Right ventricle myocardium superior (tissue), 1 donor: ENCODE data around the gene SLC12A7. TPM values are rescaled to one million over a fixed set of nuclear protein-coding genes. Genes with fewer than 3 reads are reported as not detected.
A peak's percentile ranks its signal among the peaks of the same experiment; 100 is the strongest.
"Not testable (repeated sequence)": the region's sequence is repeated elsewhere in the genome, so short reads cannot be mapped to it uniquely, and the experiment has no call there.

Source experiments
- ATAC-seq: fragments of 200-7000 bp; cut with Tn5 transposase; one replicate; pipeline ENCODE4 v1.9.1; 2020; ENCODE audit warnings: mild to moderate bottlenecking; ENCODE audit not compliant: poor library complexity
- DNase-seq: peaks from one replicate; pipeline ENCODE4 v3.0.0-alpha.2; 2020
- intact Hi-C: fragments of 100-400 bp; cut with DNase I; formaldehyde crosslinking; loops from one replicate; pipeline ENCODE4 v1.11.2; 2022
- total RNA-seq: library from RNA; stranded (reverse); fragmentation: NEBNext Ultra II Directional; extraction: Animal tissue kit (Norgen Biotek cat#: 25700); gene quantifications from one replicate; pipeline ENCODE4 v1.2.1, GENCODE V29; 2021
- donor health status: DM: no; HTN: yes; CAD: no; lungs with severe emphysema.

The SLC12A7 gene
- total RNA-seq, 1 donor from 2014 or later = 172 TPM

DNA sequence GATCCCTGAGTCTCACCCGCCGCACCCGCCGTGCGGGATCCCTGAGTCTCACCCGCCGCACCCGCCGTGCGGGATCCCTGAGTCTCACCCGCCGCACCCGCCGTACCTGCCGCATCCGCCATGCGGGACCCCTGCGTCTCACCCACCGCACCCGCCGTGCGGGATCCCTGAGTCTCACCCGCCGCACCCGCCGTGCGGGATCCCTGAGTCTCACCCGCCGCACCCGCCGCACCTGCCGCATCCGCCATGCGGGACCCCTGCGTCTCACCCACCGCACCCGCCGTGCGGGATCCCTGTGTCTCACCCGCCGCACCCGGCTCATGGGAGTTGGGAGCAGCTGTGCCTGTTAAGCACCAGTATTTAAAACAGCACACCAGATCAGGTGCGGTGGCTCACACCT, 50.6 kb downstream of the SLC12A7 start:
- ATAC-seq, intact Hi-C loops: not testable (repeated sequence)
- peak; percentile 24 for DNase-seq

DNA sequence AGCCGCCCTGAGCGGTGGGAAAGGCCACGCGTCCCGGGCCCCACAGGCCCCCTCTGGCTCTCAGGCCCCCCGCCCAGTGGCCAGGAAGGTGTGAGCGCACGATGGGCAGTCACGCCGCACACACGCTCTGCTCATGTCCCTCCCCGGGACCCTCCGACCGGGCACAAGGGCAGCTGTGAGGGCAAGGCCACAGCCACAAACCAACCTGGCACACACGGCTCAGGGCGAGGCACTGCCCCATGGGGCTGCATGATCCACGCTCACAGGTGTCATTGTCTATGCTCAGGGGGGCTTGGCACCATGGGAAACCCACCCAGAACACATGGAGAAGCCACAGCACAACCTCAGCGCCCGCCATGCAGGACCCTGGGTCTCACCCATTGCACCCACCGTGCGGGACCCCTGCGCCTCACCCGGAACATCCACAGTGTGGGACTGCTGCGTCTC, 51.3 kb downstream of the SLC12A7 start:
- ATAC-seq (no peak), DNase-seq (peak; percentile 31)
- intact Hi-C loops = no loop called here

DNA sequence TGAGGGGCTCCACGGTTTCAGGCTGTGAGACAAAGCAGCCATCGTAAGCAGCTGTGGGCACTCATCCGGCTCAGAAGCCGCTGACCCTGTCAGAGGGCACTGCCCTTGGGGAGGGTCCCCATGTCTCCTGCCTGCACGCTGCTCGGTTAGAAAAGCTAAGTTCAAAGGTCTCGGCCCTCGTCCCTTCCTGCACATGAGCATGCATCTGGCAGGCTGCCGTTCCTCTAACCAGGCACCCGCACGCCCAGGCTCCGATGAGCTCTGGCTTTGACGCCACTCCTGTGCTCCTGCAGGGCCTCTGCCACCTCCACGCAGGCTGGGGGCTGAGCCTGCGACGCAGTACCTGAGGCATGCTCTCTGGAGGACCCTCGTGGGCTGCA, 52.0 kb downstream of the SLC12A7 start:
- DNase-seq = peak; percentile 35
- no peak for ATAC-seq
- intact Hi-C loops = no loop called here

DNA sequence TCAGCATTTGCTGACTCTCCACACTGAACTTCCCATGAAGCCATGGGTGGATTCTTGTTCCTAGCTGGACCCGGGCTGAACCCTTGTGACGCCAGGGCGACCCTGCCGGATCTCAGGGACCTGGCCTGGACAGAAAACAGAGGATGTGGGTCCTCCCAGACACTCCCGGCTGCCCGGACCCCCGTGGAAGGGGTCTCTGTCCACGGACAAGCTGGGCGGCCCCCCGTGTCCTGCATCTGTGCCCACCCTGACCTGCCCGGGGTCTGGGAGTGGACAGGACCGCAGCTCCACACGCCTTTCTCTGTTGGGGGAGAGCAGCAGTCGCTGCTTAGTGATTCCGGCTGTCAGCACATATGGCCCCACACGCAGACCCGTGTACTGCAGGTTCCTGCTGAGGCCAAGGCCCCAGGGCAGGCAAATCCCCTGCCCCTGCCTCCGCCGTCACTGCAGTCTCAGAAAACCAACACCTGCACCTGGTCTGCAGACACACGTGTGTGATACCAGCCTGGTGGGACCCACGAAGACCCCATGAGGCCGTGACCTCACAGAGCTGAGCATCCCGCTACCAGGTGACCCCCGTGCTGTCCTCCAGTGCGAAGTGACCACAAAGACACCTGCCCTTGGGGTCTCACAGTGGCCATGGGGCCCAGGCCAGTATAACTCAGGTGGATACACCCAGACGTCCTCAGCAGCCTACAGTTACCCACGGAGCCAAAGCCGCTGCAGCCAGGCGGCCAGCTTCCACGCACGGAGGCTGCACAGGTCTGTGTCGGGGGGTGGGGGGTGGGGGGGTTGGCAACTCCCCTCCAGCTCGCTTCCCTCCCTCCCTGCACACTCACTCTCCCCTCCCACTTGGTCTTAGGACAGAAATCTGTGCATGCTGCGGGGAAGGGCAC, 52.6 kb downstream of the SLC12A7 start:
- intact Hi-C loops = no loop called here
- DNase-seq = peak; percentile 36
- no peak for ATAC-seq

DNA sequence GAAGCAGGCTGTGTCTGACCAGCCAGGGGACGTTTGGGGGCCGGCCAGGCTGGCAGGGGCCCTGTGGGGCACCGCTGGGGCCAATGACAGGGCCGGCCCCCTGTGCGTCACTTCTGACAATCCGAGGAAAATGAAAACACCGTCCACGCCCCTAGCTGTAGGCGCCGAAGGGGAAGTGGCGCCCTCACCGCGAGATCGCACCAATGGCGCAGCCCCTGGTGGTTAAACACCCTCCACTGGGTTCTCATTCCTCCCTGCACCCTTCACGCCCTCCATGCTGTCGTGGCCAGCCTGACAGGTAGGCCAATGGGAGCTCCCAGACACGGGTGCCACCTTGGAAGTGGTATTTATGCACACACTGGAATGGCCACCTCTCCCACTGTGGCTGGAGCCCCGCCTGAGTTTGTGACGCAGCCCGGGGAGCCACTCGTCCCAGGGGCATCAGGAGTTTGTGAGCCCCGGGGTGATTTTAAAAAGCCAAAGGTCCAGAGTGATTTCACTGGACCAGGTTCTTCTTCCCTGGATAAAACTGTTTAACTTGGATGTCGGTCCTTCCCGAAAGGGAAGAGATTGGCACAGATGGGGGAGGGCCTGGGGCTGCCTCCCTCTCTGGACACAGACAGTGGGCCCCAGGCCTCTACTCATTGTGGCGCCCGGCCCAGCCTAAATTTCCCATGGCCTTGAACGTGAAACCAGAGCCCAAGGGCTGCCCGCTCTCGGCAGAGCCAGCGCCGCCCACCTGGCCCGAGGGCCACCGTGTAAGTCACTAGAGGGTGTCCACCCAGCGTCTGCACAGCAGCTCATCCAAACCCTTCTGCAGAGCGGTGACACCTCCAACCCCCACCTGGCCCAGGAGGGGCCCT, 53.5 kb downstream of the SLC12A7 start:
- DNase-seq (peak; percentile 41), ATAC-seq (no peak)
- intact Hi-C loops = no loop called here

DNA sequence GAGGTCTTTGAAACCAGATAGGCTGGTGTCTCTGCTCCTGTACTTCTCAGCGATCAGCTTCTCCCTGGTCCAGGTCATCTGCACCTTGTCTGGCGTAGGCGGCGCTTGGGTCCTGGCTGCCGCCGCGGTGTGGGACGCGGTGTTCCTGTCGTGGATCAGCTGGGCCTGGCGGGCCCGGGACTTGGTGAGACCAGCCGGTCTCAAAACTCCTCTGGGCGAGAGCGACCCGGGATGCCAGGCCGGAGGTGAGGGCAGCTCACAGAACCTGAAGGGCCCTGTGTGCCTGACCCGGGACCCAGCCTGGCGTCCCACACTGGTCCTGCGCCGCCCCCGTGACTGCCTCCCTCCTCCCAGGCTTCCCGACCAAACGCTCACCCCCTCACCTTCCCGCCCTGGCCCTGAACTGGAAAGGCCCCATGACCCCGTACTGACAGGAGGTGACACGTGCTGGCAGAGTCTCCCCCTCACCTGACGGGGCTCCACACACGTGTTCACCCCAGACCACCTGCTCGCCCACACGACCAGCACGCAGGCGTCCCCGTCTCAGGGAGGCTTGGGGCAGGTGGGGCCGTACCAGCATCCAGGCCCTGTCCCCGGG, 54.3 kb downstream of the SLC12A7 start:
- intact Hi-C loops = no loop called here
- DNase-seq = peak; percentile 41
- no peak for ATAC-seq

DNA sequence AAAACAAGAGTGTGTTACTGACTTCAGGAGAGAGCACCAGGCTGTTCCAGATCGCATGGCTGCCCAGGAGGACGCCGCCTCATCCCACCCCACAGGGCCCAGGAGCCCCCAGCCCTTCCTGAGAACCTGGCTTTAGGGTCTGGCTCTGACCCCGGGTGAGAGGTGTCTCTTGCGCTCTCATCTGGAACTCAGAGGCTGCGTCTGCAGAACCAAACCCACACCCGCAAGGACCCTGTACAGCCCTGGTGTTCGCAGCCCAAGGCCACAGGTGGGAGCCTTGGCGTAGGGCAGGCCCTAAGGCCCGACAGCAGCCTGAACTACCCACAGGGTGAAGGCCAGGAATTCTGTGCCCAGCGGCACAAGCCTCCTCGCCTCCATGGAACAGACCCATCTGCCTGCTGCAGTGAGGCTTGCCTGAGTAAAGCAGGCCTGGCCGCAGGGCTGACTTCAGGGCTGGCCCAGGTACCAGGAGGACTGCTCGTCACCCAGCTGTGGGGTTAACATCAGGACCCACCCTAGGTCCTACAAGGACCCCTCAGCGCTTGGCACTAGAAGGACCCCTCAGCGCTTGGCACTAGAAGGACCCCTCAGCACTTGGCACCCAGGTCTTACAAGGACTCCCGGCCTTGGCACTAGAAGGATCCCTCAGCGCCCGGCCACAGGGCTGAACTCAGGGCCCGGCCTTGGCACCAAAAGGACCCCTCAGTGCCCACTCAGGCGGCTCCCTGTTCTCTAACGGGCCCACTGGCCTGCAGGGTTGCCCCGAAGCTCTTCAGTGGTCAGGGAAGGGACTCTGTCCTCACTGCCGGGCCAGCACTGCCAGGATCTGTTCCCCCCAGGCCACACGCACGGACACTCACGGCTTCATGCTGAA, 55.0 kb downstream of the SLC12A7 start:
- intact Hi-C loops = no loop called here
- ATAC-seq (no peak), DNase-seq (peak; percentile 39)

DNA sequence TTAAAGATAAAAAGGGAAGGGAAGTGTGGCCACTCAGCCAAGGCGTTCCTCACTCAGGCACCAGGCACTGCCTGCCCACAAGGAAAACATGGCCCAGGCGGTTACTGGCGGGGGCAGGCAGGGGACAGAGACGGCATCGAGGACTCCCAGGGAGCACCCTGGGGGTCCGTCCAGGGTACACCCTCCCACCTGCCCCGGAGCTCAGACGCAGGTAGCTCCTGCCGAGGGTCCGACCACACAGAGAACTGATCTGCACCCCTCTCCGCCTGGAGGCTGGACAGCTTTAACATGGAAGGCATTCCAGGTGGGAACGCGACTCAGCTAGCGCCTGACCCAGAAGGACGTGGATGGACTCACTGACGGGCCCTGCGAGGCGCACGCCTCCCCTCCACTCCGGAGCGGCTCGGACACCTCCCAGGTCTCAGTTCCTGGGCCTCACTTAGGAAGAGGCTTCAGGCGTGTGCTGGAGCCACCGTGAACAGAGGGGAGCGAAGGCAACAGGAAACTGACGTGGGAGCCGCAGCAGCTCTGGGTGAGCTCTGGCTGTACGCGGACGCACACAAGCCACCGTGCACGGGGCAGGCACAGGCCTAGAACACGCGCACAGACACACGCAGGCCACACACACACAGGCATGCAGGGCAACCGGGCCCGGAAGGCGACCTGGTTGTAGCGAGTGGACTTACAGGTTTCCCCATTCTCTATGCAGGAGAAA, 55.8 kb downstream of the SLC12A7 start:
- intact Hi-C loops = no loop called here
- peak; percentile 42 for DNase-seq
- ATAC-seq = no peak

DNA sequence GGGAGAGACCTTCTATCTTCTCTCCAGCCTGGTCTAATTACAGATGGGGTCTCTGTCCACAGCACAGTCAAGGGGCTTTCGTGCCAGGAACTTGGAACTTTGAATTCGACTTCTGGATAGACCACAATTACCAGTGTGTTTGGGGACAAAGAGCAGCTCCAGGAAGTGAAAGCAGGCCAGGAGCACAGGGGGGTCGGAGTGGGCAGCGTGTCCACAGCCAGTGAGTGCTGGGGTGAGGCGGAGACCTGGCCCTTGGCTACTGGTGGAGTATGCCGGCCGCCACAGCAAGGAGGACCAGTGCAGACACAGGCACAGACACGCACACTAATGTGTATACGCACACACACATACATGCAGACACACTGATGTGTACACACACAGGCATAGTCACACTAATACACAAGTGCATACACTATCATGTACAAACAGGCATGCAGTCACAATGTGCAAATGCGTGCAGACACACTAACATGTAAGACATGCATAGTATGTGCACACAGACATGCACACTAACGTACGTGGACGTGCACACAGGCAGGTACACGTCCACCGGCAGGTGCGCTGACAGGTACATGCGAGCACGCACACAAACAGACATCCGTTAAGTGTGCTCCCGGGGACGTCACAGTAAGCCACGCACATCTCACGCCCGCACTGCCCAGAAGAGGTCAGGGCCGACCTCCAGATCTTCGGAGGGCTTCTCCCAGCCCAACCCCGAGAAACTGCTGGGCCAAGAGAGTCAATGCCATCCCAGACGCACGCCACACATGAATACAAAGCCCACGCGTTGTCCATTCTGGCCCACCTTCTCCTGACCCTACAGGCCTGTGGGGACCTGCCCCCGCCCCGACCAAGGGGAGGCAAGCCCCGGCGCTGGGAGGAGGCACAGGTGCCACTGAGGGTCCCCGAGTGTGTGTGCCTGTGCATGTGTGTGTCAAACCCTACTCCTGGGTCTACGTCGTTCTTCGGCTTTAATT, 56.8 kb downstream of the SLC12A7 start:
- peak; percentile 47 for DNase-seq
- intact Hi-C loops = loop anchor here (5.0 kb wide), 1 partner anchor 37 kb away; no protein-coding TSS in a partner anchor
- ATAC-seq = no peak

DNA sequence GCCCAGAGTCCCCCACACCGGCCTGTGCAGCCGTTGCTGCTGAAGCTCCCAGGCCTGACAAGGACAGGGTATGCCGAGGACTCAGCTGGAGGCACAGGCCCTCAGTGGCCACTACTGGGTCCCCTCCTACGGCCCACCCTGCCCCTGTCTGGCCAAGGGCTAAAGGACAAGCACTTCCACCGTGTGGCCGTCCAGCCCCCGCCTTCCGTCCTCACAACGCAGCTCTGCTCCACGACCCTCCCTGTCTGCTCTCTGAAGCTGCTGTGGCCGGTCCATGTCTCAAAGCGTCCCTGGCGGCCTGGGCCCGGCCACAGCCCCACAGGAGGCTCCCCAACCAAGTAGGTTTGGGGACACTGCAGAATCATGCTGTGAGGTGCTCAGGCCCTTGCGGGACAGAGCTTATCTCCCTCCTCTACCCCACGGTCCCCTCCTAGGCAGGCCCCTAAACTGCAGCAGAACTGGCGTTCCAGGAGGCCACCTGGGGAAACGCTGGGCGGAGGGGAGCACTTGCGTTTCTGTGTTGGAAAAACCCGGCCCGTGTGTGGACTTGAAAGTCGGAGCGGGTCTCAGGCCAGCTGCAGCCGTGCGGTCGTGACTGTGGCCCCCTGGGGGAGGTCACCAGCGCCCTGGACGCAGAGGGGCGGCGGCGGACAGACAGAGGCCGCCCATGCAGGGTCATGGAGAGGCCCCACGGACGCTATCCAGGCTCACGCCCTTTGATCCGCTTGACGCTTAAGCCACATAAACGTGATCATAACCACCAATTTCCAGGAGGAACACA, 57.7 kb downstream of the SLC12A7 start:
- ATAC-seq = no peak
- intact Hi-C loops = loop anchor here (5.0 kb wide), 1 partner anchor 38 kb away; no protein-coding TSS in a partner anchor
- peak; percentile 48 for DNase-seq

DNA sequence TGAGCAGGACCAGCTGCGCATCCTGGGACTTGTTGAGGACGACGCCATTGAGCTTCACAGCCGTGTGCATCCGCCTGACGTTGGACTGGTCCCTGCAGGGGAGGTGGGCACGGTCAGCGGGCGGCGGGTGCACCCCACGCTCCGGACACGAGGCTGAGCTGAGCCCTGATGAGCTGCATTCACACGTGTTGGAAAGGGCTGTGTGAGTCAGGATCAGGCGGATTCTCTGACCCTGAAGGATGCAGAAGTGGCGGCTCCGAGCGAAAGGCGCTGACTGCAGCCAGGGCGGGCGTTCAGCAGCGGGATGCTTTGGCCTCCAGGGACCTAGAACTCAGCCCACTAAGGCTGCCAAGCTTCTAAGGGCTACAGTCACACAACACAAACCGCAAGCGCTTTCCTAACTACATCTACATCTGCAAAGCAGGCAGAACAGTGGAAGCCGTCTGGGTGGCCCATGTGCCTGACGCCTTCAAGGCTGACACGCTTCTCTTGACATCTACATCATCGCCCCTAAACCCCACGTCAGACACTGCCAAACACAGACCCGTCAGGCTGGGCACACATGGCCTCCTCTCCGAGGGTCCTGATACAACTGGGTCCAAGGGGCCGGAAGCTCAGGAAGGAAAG, 58.4 kb downstream of the SLC12A7 start:
- intact Hi-C loops = loop anchor here (5.0 kb wide), 1 partner anchor 39 kb away; no protein-coding TSS in a partner anchor
- DNase-seq (peak; percentile 47), ATAC-seq (peak; percentile 2)

DNA sequence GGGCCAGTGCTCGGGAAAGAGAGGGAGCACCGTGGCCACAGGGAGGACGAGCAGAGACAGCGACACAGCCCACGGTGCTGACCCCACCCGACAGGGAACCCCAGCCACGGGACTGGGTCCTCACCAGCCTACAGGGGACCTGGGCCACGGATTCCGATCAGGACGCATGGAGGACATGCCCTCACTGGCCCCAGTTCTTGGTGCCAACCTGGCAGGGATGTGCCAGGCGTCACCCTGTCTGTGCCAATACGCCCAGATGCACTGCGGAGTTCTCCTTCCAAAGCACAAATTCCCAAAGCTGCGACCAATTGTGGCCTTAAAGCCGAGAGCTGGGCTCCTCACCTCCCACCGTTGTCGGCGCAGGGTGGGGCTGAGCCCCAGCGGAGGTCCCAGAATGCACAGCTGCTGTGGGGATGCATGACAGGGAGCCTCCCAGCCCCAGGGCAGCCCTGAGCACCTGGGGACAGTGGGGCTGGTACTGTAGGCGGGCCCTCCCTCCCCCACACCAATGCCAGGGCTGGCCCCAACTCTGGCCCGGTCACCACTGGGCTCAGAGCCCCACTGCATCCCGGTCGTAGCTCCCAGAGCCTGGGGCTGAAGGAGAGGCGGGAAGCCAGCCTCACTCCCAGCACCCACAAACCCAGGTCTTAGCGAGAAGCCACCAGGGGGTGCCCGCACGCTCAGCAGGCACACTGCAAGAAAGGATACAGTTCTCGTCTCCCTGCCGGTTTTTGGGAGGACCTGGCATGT, 59.0 kb downstream of the SLC12A7 start:
- peak; percentile 62 for DNase-seq
- intact Hi-C loops = loop anchor here (5.0 kb wide), 1 partner anchor 39 kb away; no protein-coding TSS in a partner anchor
- peak; percentile 67 for ATAC-seq

DNA sequence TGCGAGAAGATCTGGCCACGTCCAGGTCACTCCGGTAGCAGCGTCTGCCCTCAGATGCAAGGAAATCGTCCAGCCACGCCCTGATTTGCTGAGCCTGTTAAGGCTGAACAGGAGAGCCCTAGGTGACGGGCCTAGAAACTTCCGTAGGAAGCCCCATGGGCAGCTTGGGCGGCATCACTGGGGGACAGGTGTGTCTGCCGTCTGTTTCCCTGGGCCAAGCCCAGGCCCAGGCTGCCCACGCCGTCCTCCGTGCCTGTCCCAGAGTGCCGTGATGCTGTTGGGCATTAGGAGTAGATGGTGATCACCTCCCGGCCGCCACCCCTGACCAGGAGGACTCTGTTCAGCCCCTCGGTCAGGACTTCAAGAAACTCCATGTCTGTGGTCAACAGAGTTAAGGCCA, 59.8 kb downstream of the SLC12A7 start:
- DNase-seq (peak; percentile 40), ATAC-seq (no peak)
- intact Hi-C loops = loop anchor here (5.0 kb wide), 1 partner anchor 40 kb away; no protein-coding TSS in a partner anchor

DNA sequence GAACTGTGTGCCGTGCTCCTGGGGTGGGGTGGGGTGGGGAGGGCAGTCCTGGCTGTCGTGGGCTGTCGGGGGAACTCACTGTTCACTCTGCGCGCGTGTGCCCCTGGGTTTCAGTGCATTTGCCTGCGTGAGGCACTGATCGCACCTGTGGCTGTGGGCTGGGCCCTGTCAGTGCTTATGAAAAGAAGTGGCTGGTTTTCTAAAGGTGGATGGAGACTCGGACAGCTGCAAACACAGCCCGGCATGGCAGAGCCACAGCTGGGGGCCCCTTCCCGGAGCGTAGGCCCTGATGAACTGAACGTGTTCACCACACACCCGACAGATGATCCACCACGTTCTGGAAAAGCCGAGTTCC, 60.5 kb downstream of the SLC12A7 start:
- intact Hi-C loops = loop anchor here (5.0 kb wide), 1 partner anchor 41 kb away; no protein-coding TSS in a partner anchor
- no peak for DNase-seq
- no peak for ATAC-seq
